Transverse colon (tissue), 4 donors: Measurements from ENCODE around the gene SPA17.

Experiments used
- POLR2AphosphoS5 ChIP-seq, 3 donors: sonication (generic); formaldehyde crosslinking; IDR thresholded peaks; one replicate each; pipeline ENCODE4 v1.6.1; 2016; ENCODE audit warnings: antibody characterized with exemption in 3 of 3
- TF ChIP-seq, protein P1 (sequence below), 5 experiments: fragments of 200-600 bp in 3 of 5; fragments of 450-650 bp in 2 of 5; sonication (generic) in 3 of 5; IDR thresholded peaks; 1 replicate in 2 of 5; 2 replicates in 3 of 5; pipeline ENCODE4 v1.5.1; 2016 to 2017; ENCODE audit warnings: antibody characterized with exemption in 5 of 5, inconsistent platforms in 3 of 5, mild to moderate bottlenecking in 2 of 5, moderate library complexity in 1 of 5

GRCh38 chr11:124648610-124649009 is 25.1 kb upstream of the SPA17 start:
- TF ChIP-seq, protein P1, sequence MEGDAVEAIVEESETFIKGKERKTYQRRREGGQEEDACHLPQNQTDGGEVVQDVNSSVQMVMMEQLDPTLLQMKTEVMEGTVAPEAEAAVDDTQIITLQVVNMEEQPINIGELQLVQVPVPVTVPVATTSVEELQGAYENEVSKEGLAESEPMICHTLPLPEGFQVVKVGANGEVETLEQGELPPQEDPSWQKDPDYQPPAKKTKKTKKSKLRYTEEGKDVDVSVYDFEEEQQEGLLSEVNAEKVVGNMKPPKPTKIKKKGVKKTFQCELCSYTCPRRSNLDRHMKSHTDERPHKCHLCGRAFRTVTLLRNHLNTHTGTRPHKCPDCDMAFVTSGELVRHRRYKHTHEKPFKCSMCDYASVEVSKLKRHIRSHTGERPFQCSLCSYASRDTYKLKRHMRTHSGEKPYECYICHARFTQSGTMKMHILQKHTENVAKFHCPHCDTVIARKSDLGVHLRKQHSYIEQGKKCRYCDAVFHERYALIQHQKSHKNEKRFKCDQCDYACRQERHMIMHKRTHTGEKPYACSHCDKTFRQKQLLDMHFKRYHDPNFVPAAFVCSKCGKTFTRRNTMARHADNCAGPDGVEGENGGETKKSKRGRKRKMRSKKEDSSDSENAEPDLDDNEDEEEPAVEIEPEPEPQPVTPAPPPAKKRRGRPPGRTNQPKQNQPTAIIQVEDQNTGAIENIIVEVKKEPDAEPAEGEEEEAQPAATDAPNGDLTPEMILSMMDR (IDR thresholded peaks at IDR 0.05) = no peak
- no peak for TF ChIP-seq POLR2AphosphoS5 (IDR thresholded peaks at IDR 0.05)
